SJCRH30 (cell line): Measurements from ENCODE around the gene MYO7A. TPM values are rescaled to one million over a fixed set of nuclear protein-coding genes. Genes with fewer than 3 reads are reported as not detected.

Experiments
- DNase-seq, 2 experiments: peaks; one replicate each; pipeline ENCODE4 v3.0.0-alpha.2; 2015 to 2020
- H3K27ac ChIP-seq: fragments of 250-450 bp; sonication (Bioruptor Pico); 2 replicates; pipeline ENCODE4 v1.5.1; 2020; ENCODE audit warnings: mild to moderate bottlenecking, moderate library complexity
- H3K27me3 ChIP-seq: fragments of 250-450 bp; sonication (Bioruptor Pico); 2 replicates; pipeline ENCODE4 v1.5.1; 2020; ENCODE audit warnings: mild to moderate bottlenecking, moderate library complexity
- H3K36me3 ChIP-seq: fragments of 250-450 bp; sonication (Bioruptor Pico); 2 replicates; pipeline ENCODE4 v1.5.1; 2020; ENCODE audit warnings: mild to moderate bottlenecking, moderate library complexity
- H3K4me1 ChIP-seq: fragments of 250-450 bp; sonication (Bioruptor Pico); 2 replicates; pipeline ENCODE4 v1.5.1; 2020; ENCODE audit warnings: mild to moderate bottlenecking, moderate library complexity
- H3K4me3 ChIP-seq: fragments of 250-450 bp; sonication (Bioruptor Pico); 2 replicates; pipeline ENCODE4 v1.5.1; 2020; ENCODE audit warnings: mild to moderate bottlenecking, moderate library complexity
- H3K9me3 ChIP-seq: fragments of 250-450 bp; sonication (Bioruptor Pico); replicated peaks from 2 replicates; pipeline ENCODE4 v1.5.1; 2020; ENCODE audit warnings: mild to moderate bottlenecking, moderate library complexity
- total RNA-seq: library from RNA; depleted of rRNA; stranded (reverse); fragments of >200 nt; shearing (Covaris generic); gene quantifications from 2 replicates; pipeline ENCODE4 v1.2.3, GENCODE V29; 2014

MYO7A gene
- total RNA-seq, 1 experiment from 2014 or later = 4.5 TPM

GRCh38 chr11:77101043-77101537 is 27.0 kb upstream of the MYO7A start:
- no peaks in the 10 kb centered on the region for H3K27me3 ChIP-seq
- no peaks in the 10 kb centered on the region for H3K36me3 ChIP-seq
- DNase-seq = peak in 1 of 2 experiments; percentile 31
- no peaks in the 10 kb centered on the region for H3K4me1 ChIP-seq
- no peak overlapping the region for H3K4me3 ChIP-seq
- H3K9me3 ChIP-seq = no peaks in the 10 kb centered on the region
- no peak overlapping the region for H3K27ac ChIP-seq

GRCh38 chr11:77102246-77103210 is 25.5 kb upstream of the MYO7A start, which contains the start of gene OMP:
Gene OMP, plus strand, starts transcription at chr11:77102840. Its CDS starts 0 bp downstream, at chr11:77102840.
- Histone ChIP-seq H3K27ac (no peak within 1 kb of the TSS), H3K9me3 (no peaks in the 10 kb centered on the region), H3K27me3 (no peaks in the 10 kb centered on the region), H3K4me1 (peaks cover 6% of the 10 kb centered on the region), H3K36me3 (no peaks in the 10 kb centered on the region), H3K4me3 (no peak within 1 kb of the TSS)
- no peak for DNase-seq

- Histone ChIP-seq H3K9me3 (no peaks in the 10 kb centered on the region), H3K27ac (no peak overlapping the region), H3K36me3 (no peaks in the 10 kb centered on the region), H3K4me1 (peaks cover 14% of the 10 kb centered on the region), H3K4me3 (no peak overlapping the region), H3K27me3 (no peaks in the 10 kb centered on the region)
- DNase-seq = no peak
Measured at GRCh38 chr11:77103319-77103718, 24.7 kb upstream of the MYO7A start.

- Histone ChIP-seq H3K36me3 (no peaks in the 10 kb centered on the region), H3K9me3 (no peaks in the 10 kb centered on the region), H3K27ac (no peak overlapping the region), H3K4me1 (peaks cover 28% of the 10 kb centered on the region), H3K4me3 (no peak overlapping the region), H3K27me3 (no peaks in the 10 kb centered on the region)
- DNase-seq = no peak
Measured at GRCh38 chr11:77104727-77105126, 23.3 kb upstream of the MYO7A start.

GRCh38 chr11:77106321-77106720 is 21.7 kb upstream of the MYO7A start:
- no peaks in the 10 kb centered on the region for H3K9me3 ChIP-seq
- no peaks in the 10 kb centered on the region for H3K36me3 ChIP-seq
- no peak for DNase-seq
- H3K27me3 ChIP-seq = no peaks in the 10 kb centered on the region
- peaks cover 29% of the 10 kb centered on the region for H3K4me1 ChIP-seq
- no peak overlapping the region for H3K4me3 ChIP-seq
- no peak overlapping the region for H3K27ac ChIP-seq

GRCh38 chr11:77106759-77107158 is 21.3 kb upstream of the MYO7A start:
- no peaks in the 10 kb centered on the region for H3K9me3 ChIP-seq
- no peaks in the 10 kb centered on the region for H3K27me3 ChIP-seq
- H3K36me3 ChIP-seq = no peaks in the 10 kb centered on the region
- H3K4me3 ChIP-seq = no peak overlapping the region
- no peak overlapping the region for H3K27ac ChIP-seq
- H3K4me1 ChIP-seq = peaks cover 29% of the 10 kb centered on the region
- no peak for DNase-seq

GRCh38 chr11:77107950-77108349 is 20.1 kb upstream of the MYO7A start:
- peak; percentile 57 to 62 for DNase-seq

GRCh38 chr11:77108436-77108835 is 19.6 kb upstream of the MYO7A start:
- Histone ChIP-seq H3K27ac (no peak overlapping the region), H3K4me3 (no peak overlapping the region), H3K9me3 (no peaks in the 10 kb centered on the region), H3K36me3 (no peaks in the 10 kb centered on the region), H3K27me3 (no peaks in the 10 kb centered on the region), H3K4me1 (peaks cover 29% of the 10 kb centered on the region)
- DNase-seq = no peak

More at GRCh38 chr11:77107950-77108349, 20.1 kb upstream of the MYO7A start:
- H3K27me3 ChIP-seq = no peaks in the 10 kb centered on the region
- no peak overlapping the region for H3K27ac ChIP-seq
- peaks cover 29% of the 10 kb centered on the region for H3K4me1 ChIP-seq
- no peaks in the 10 kb centered on the region for H3K36me3 ChIP-seq
- no peak overlapping the region for H3K4me3 ChIP-seq
- no peaks in the 10 kb centered on the region for H3K9me3 ChIP-seq

GRCh38 chr11:77109236-77110019 is 18.6 kb upstream of the MYO7A start:
- no peak overlapping the region; the same call in 1 of the 2 replicates for H3K27ac ChIP-seq
- peak; percentile 73 to 74 for DNase-seq

GRCh38 chr11:77110836-77111235 is 17.2 kb upstream of the MYO7A start:
- DNase-seq = no peak
- Histone ChIP-seq H3K27ac (no peak overlapping the region), H3K36me3 (no peaks in the 10 kb centered on the region), H3K4me1 (peaks cover 29% of the 10 kb centered on the region), H3K4me3 (no peak overlapping the region), H3K27me3 (no peaks in the 10 kb centered on the region), H3K9me3 (no peaks in the 10 kb centered on the region)

More at GRCh38 chr11:77109236-77110019, 18.6 kb upstream of the MYO7A start:
- no peaks in the 10 kb centered on the region for H3K9me3 ChIP-seq
- H3K4me3 ChIP-seq = no peak overlapping the region
- H3K27me3 ChIP-seq = no peaks in the 10 kb centered on the region
- H3K36me3 ChIP-seq = no peaks in the 10 kb centered on the region
- peaks cover 29% of the 10 kb centered on the region for H3K4me1 ChIP-seq

- Histone ChIP-seq H3K36me3 (no peaks in the 10 kb centered on the region), H3K4me3 (no peak overlapping the region), H3K27me3 (no peaks in the 10 kb centered on the region), H3K27ac (no peak overlapping the region), H3K9me3 (no peaks in the 10 kb centered on the region), H3K4me1 (peaks cover 29% of the 10 kb centered on the region)
- no peak for DNase-seq
Measured at GRCh38 chr11:77111277-77111676, 16.8 kb upstream of the MYO7A start.

- H3K36me3 ChIP-seq = no peaks in the 10 kb centered on the region
- no peaks in the 10 kb centered on the region for H3K9me3 ChIP-seq
- DNase-seq = no peak
- H3K27ac ChIP-seq = no peak overlapping the region
- no peaks in the 10 kb centered on the region for H3K27me3 ChIP-seq
- H3K4me1 ChIP-seq = peaks cover 28% of the 10 kb centered on the region
- H3K4me3 ChIP-seq = no peak overlapping the region
Measured at GRCh38 chr11:77111946-77112345, 16.1 kb upstream of the MYO7A start.

- no peak overlapping the region for H3K27ac ChIP-seq
- H3K4me3 ChIP-seq = no peak overlapping the region
- peaks cover 21% of the 10 kb centered on the region for H3K4me1 ChIP-seq
- H3K9me3 ChIP-seq = no peaks in the 10 kb centered on the region
- no peaks in the 10 kb centered on the region for H3K27me3 ChIP-seq
- DNase-seq = no peak
- H3K36me3 ChIP-seq = no peaks in the 10 kb centered on the region
Measured at GRCh38 chr11:77112641-77113381, 15.2 kb upstream of the MYO7A start.

GRCh38 chr11:77113382-77114088 is 14.5 kb upstream of the MYO7A start:
- Histone ChIP-seq H3K4me3 (no peak overlapping the region), H3K9me3 (no peaks in the 10 kb centered on the region), H3K4me1 (peaks cover 13% of the 10 kb centered on the region), H3K27ac (no peak overlapping the region), H3K27me3 (no peaks in the 10 kb centered on the region), H3K36me3 (no peaks in the 10 kb centered on the region)
- peak; percentile 32 to 55 for DNase-seq
